SK-N-MC (cell line): ENCODE data around the gene LRRTM4.

ENCODE experiments used
- EZH2 ChIP-seq: fragments of 200-600 bp; sonication (generic); IDR thresholded peaks from one replicate; pipeline ENCODE4 v1.6.1; 2017; ENCODE audit warnings: antibody characterized with exemption
- FOXP2 ChIP-seq: optimal IDR thresholded peaks from 2 replicates; pipeline ENCODE3; 2011; ENCODE audit warnings: mild to moderate bottlenecking, moderate library complexity; ENCODE audit not compliant: insufficient read depth; ENCODE audit errors: extremely low read length, control extremely low read depth
- POLR2AphosphoS5 ChIP-seq: IDR thresholded peaks from 2 replicates; pipeline ENCODE4 v1.6.1; 2012; ENCODE audit warnings: mild to moderate bottlenecking, low read depth, low read length, borderline replicate concordance

GRCh38 chr2:77119333-77119732 lies 402.8 kb downstream of the LRRTM4 start:
- TF ChIP-seq POLR2AphosphoS5 (no peak), EZH2 (no peak), FOXP2 (no peak)
